Panc1 (cell line): Measurements from ENCODE around the gene AMPD1. TPM values are rescaled to one million over a fixed set of nuclear protein-coding genes. Genes with fewer than 3 reads are reported as not detected.

ENCODE experiments used
- ATAC-seq: fragments of 200-7000 bp; cut with Tn5 transposase; 2 replicates; pipeline ENCODE4 v1.9.1; 2020; ENCODE audit warnings: mild to moderate bottlenecking, moderate library complexity
- BruUV-seq: library from RNA; stranded (reverse); fragments of 400-500 nt; replicated peaks from 2 replicates; lab custom pipeline; 2021; lab: Mats Ljungman, UMichigan
- CTCF ChIA-PET: fragments of 300-600 bp; sonication (Branson Sonifier 250); formaldehyde crosslinking; loops from one replicate; lab custom pipeline; 2022; ENCODE audit warnings: antibody characterized with exemption; lab: Charles Lee
- POLR2A ChIA-PET: fragments of 300-600 bp; sonication (Branson Sonifier 250); formaldehyde crosslinking; loops from one replicate; lab custom pipeline; 2022; ENCODE audit warnings: antibody characterized with exemption; lab: Charles Lee
- DNase-seq: peaks from one replicate; pipeline ENCODE4 v3.0.0-alpha.2; 2010; ENCODE audit warnings: low read depth, low spot score
- H3K27ac ChIP-seq: 2 replicates; pipeline ENCODE4 v1.5.1; 2011; ENCODE audit warnings: mild to moderate bottlenecking, low read length, inconsistent platforms
- H3K27me3 ChIP-seq: fragments of 200-500 bp; sonication (Bioruptor generic); 2 replicates; pipeline ENCODE4 v1.6.0; 2014; ENCODE audit warnings: low read length, inconsistent platforms; ENCODE audit not compliant: control insufficient read depth, insufficient read depth
- H3K36me3 ChIP-seq: fragments of 200-500 bp; sonication (Bioruptor generic); 2 replicates; pipeline ENCODE4 v1.5.1; 2014; ENCODE audit warnings: inconsistent platforms, mild to moderate bottlenecking, low read length, moderate library complexity; ENCODE audit not compliant: control insufficient read depth, insufficient read depth
- H3K4me1 ChIP-seq: 2 replicates; pipeline ENCODE4 v1.5.1; 2011; ENCODE audit warnings: inconsistent platforms, mild to moderate bottlenecking, low read length, moderate library complexity; ENCODE audit not compliant: control insufficient read depth, insufficient read depth
- H3K4me3 ChIP-seq, 2 experiments: 2 replicates each; pipeline ENCODE4 v1.5.1; 2011 to 2012; ENCODE audit warnings: low read depth in 2 of 2, low read length in 2 of 2, mild to moderate bottlenecking in 2 of 2, inconsistent platforms in 1 of 2, moderate library complexity in 1 of 2
- H3K9me3 ChIP-seq: fragments of 200-500 bp; sonication (Bioruptor generic); 2 replicates; pipeline ENCODE4 v1.5.1; 2014; ENCODE audit warnings: low read depth, mild to moderate bottlenecking, inconsistent platforms, low read length, moderate library complexity; ENCODE audit not compliant: control insufficient read depth, insufficient read depth
- POLR2AphosphoS5 ChIP-seq: IDR thresholded peaks from 2 replicates; pipeline ENCODE4 v1.6.1; 2012; ENCODE audit warnings: mild to moderate bottlenecking, low read depth, low read length, moderate library complexity
- SIN3A ChIP-seq: IDR thresholded peaks from 2 replicates; pipeline ENCODE4 v1.6.1; 2012; ENCODE audit warnings: low read depth, mild to moderate bottlenecking, low read length, moderate library complexity, borderline replicate concordance; ENCODE audit not compliant: insufficient read depth
- TCF7L2 ChIP-seq: IDR thresholded peaks from 2 replicates; pipeline ENCODE4 v1.6.1; 2011; ENCODE audit warnings: mild to moderate bottlenecking, low read depth, low read length, inconsistent platforms
- in situ Hi-C: cut with HindIII; loops from 2 replicates; pipeline ENCODE4 v1.10.0; 2016; ENCODE audit warnings: low sequenced_read_pairs, low pct_unique_long_range_greater_than_20kb
- intact Hi-C: fragments of 100-400 bp; cut with micrococcal nuclease; formaldehyde crosslinking; loops from one replicate; pipeline ENCODE4 v1.10.0; 2022; ENCODE audit not compliant: unreplicated experiment
- total RNA-seq: library from RNA; stranded (reverse); gene quantifications from one replicate; pipeline ENCODE4 v1.2.1, GENCODE V29; 2021; ENCODE audit not compliant: unreplicated experiment
- TF ChIP-seq, protein P1 (sequence below): fragments of 450-650 bp; IDR thresholded peaks from 2 replicates; pipeline ENCODE4 v1.5.1; 2017; ENCODE audit warnings: mild to moderate bottlenecking
- TF ChIP-seq, protein P2 (sequence below), 2 experiments: IDR thresholded peaks; 2 replicates each; pipeline ENCODE4 v1.6.1; 2011 to 2012; ENCODE audit warnings: low read depth in 2 of 2, control low read depth in 1 of 2, low read length in 1 of 2, mild to moderate bottlenecking in 1 of 2, moderate library complexity in 1 of 2; ENCODE audit not compliant: insufficient read depth in 1 of 2

The AMPD1 gene
- total RNA-seq, 1 experiment from 2014 or later = not detected

DNA sequence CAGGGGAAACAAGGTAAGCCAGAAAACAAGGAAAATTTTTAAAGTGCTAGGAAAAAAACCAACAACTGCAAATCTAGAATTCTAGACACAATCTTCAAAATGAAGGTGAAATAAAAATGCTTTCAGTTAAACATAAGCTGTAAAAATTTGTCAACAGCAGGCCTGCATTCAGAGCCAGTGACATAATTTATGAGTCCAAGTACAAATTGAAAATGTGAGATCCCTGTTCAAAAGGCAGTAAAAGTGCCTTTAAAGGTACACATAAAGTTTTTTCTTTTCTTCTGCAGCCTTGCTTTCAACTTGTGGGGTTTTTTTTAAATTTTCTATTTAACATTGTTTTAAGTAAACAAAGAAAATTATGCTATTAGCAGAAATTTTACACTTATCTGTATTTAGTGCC is 62.9 kb downstream of the AMPD1 start:
- H3K27me3 ChIP-seq = no peaks in the 10 kb centered on the region
- BruUV-seq = no TSS peak
- CTCF ChIA-PET = no interaction called here
- DNase-seq (no peak), ATAC-seq (no peak)
- in situ Hi-C loops = no loop called here
- H3K4me1 ChIP-seq = no peaks in the 10 kb centered on the region
- intact Hi-C loops = no loop called here
- no peaks in the 10 kb centered on the region for H3K9me3 ChIP-seq
- H3K27ac ChIP-seq = no peak overlapping the region
- no peak overlapping the region for H3K4me3 ChIP-seq
- H3K36me3 ChIP-seq = no peaks in the 10 kb centered on the region
- TF ChIP-seq, protein P1, sequence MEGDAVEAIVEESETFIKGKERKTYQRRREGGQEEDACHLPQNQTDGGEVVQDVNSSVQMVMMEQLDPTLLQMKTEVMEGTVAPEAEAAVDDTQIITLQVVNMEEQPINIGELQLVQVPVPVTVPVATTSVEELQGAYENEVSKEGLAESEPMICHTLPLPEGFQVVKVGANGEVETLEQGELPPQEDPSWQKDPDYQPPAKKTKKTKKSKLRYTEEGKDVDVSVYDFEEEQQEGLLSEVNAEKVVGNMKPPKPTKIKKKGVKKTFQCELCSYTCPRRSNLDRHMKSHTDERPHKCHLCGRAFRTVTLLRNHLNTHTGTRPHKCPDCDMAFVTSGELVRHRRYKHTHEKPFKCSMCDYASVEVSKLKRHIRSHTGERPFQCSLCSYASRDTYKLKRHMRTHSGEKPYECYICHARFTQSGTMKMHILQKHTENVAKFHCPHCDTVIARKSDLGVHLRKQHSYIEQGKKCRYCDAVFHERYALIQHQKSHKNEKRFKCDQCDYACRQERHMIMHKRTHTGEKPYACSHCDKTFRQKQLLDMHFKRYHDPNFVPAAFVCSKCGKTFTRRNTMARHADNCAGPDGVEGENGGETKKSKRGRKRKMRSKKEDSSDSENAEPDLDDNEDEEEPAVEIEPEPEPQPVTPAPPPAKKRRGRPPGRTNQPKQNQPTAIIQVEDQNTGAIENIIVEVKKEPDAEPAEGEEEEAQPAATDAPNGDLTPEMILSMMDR = no peak
- TF ChIP-seq POLR2AphosphoS5 (no peak), TCF7L2 (no peak), SIN3A (no peak)
- TF ChIP-seq, protein P2, sequence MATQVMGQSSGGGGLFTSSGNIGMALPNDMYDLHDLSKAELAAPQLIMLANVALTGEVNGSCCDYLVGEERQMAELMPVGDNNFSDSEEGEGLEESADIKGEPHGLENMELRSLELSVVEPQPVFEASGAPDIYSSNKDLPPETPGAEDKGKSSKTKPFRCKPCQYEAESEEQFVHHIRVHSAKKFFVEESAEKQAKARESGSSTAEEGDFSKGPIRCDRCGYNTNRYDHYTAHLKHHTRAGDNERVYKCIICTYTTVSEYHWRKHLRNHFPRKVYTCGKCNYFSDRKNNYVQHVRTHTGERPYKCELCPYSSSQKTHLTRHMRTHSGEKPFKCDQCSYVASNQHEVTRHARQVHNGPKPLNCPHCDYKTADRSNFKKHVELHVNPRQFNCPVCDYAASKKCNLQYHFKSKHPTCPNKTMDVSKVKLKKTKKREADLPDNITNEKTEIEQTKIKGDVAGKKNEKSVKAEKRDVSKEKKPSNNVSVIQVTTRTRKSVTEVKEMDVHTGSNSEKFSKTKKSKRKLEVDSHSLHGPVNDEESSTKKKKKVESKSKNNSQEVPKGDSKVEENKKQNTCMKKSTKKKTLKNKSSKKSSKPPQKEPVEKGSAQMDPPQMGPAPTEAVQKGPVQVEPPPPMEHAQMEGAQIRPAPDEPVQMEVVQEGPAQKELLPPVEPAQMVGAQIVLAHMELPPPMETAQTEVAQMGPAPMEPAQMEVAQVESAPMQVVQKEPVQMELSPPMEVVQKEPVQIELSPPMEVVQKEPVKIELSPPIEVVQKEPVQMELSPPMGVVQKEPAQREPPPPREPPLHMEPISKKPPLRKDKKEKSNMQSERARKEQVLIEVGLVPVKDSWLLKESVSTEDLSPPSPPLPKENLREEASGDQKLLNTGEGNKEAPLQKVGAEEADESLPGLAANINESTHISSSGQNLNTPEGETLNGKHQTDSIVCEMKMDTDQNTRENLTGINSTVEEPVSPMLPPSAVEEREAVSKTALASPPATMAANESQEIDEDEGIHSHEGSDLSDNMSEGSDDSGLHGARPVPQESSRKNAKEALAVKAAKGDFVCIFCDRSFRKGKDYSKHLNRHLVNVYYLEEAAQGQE (IDR thresholded peaks at IDR 0.05; ENCODE audit: insufficient read depth in 1 of 2, low read depth in 2 of 2, low read length in 1 of 2) = no peak
- POLR2A ChIA-PET = no interaction called here

DNA sequence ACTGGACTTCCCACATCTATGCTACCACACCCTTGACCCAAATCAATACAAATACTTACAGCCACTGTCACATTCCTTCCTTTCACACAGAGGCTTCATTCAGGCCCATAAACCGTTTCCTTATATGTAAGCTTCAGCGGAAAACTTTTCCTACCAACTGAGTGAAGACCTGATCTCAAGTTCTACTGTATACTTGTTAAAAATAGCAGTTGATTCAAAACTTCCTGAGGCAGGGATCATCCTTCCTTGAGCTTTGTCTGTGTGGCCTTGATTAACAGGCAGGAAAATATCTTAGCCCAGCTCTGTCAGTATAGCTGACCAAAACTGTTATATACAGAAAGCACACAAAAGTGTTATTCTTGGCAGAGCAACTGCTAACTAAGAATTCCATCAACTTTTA is 68.2 kb downstream of the AMPD1 start:
- no peak for DNase-seq
- Histone ChIP-seq H3K9me3 (no peaks in the 10 kb centered on the region), H3K36me3 (no peaks in the 10 kb centered on the region), H3K4me3 (no peak overlapping the region), H3K27ac (no peak overlapping the region), H3K4me1 (no peaks in the 10 kb centered on the region), H3K27me3 (no peaks in the 10 kb centered on the region)
- TF ChIP-seq TCF7L2 (no peak), POLR2AphosphoS5 (no peak), SIN3A (no peak)
- TF ChIP-seq, protein P1 = no peak
- TF ChIP-seq, protein P2 (IDR thresholded peaks at IDR 0.05; ENCODE audit: insufficient read depth in 1 of 2, low read depth in 2 of 2, low read length in 1 of 2) = no peak
- no peak for ATAC-seq
- ChIA-PET POLR2A (interaction anchor here (0.7 kb wide), 1 partner anchor 431 kb away, joined by 5 read pairs; no protein-coding TSS in a partner anchor), CTCF (no interaction called here)
- no TSS peak for BruUV-seq
- in situ Hi-C loops (no loop called here), intact Hi-C loops (no loop called here)
